ENCODE data around the gene SV2B. TPM values are rescaled to one million over a fixed set of nuclear protein-coding genes. Genes with fewer than 3 reads are reported as not detected.

Gene SV2B
- total and polyA plus RNA-seq, 12 donors: 0.16 to 7.5 (median 3.0) TPM

- Histone ChIP-seq H3K4me3 (no peak overlapping the region), H3K4me1 (replicated peaks in 1 of 2) (peaks cover 10 to 12% of the 10 kb centered on the region in 2 donors), H3K27me3 (no peaks in the 10 kb centered on the region), H3K27ac (no peak overlapping the region), H3K36me3 (replicated peaks in 1 of 2) (no peaks in the 10 kb centered on the region), H3K9me3 (replicated peaks in 1 of 3) (no peaks in the 10 kb centered on the region)
- TF ChIP-seq POLR2A (IDR thresholded peaks at IDR 0.05): no peak
- TF ChIP-seq CTCF (IDR thresholded peaks at IDR 0.05): no peak
- WGBS, 4 donors: 67 to 88% (median 68%) methylated on average over 4 of the region's 4 CpGs
- intact Hi-C loops (cut with DNase I): no loop called here
- no peak for DNase-seq
These were observed 220.0 kb downstream of the SV2B start for GRCh38 chr15:91320101-91320500.

DNA sequence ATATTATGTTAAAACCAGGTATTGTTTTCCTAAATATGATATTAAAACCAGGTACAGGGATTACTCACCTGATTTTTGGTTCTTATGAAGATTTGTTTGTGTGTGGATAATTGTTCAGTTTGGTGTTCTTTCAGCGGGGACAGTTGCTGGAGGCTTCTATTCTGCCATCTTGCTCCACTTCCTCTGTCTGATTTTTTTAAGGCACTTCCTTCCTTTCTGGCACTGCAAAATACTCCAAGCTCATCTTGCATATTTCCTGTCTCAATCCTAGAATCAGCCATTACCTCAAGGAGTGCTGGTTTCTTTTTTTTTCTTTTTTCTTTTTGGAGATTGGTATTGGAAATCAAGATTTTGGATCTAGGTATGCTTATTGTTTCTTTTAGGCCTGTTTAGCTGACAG, 229.9 kb downstream of the SV2B start:
- DNase-seq: no peak
- no peaks in the 10 kb centered on the region for H3K36me3 ChIP-seq (replicated peaks in 1 of 2)
- H3K27ac ChIP-seq: no peak overlapping the region
- no peaks in the 10 kb centered on the region for H3K27me3 ChIP-seq
- H3K4me1 ChIP-seq (replicated peaks in 1 of 2): peaks cover 0 to 7% of the 10 kb centered on the region in 2 donors
- no peaks in the 10 kb centered on the region for H3K9me3 ChIP-seq (replicated peaks in 1 of 3)
- WGBS, 4 donors: 64 to 89% (median 80%) methylated on average over 1 of the region's 1 CpG
- TF ChIP-seq POLR2A (IDR thresholded peaks at IDR 0.05) (no peak), CTCF (IDR thresholded peaks at IDR 0.05) (no peak)
- no peak overlapping the region for H3K4me3 ChIP-seq
- intact Hi-C loops (cut with DNase I): no loop called here

DNA sequence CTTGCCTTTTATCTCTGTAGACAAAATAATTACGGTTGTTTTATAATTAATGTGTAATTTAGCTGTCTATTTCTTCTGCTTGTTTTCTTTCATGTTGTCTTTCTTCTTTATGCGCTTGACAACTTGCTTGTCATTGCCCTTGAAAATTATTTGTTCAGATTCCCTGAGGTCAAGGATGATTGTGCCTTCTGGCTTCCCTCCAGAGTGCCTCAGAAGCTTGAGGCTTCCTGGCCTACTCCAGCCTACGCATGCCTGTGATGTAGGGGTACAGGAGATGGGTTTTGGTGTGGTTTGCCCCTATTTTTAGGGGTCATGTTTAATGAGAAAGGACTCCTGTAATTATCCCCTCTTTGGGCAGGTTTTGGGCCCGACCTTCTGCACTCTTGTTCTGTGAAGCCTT, 231.5 kb downstream of the SV2B start:
- Histone ChIP-seq H3K27me3 (no peaks in the 10 kb centered on the region), H3K4me1 (replicated peaks in 1 of 2) (peaks cover 0 to 7% of the 10 kb centered on the region in 2 donors), H3K4me3 (no peak overlapping the region), H3K27ac (no peak overlapping the region), H3K36me3 (replicated peaks in 1 of 2) (no peaks in the 10 kb centered on the region), H3K9me3 (replicated peaks in 1 of 3) (no peaks in the 10 kb centered on the region)
- WGBS, 4 donors: 42 to 54% (median 48%) methylated on average over 4 of the region's 4 CpGs
- intact Hi-C loops (cut with DNase I): no loop called here
- DNase-seq: peak in 3 of 7 donors; percentile 21 to 51 (median 25)
- TF ChIP-seq CTCF (IDR thresholded peaks at IDR 0.05) (no peak), POLR2A (IDR thresholded peaks at IDR 0.05) (no peak)

GRCh38 chr15:91335702-91336101, 235.6 kb downstream of the SV2B start:
- WGBS, 4 donors: 54 to 67% (median 62%) methylated on average over 3 of the region's 3 CpGs
- intact Hi-C loops (cut with DNase I): no loop called here
- DNase-seq: no peak
- Histone ChIP-seq H3K4me1 (replicated peaks in 1 of 2) (peaks cover 0 to 7% of the 10 kb centered on the region in 2 donors), H3K4me3 (no peak overlapping the region), H3K27me3 (no peaks in the 10 kb centered on the region), H3K27ac (no peak overlapping the region), H3K9me3 (replicated peaks in 1 of 3) (no peaks in the 10 kb centered on the region), H3K36me3 (replicated peaks in 1 of 2) (no peaks in the 10 kb centered on the region)
- TF ChIP-seq POLR2A (IDR thresholded peaks at IDR 0.05): no peak
- no peak for TF ChIP-seq CTCF (IDR thresholded peaks at IDR 0.05)

Measured in adrenal gland (tissue), 12 donors.